Stomach smooth muscle (tissue), 2 donors: Measurements from ENCODE around the gene REPS2.

ENCODE experiments used
- H3K27ac ChIP-seq: one replicate; pipeline ENCODE4 v1.7.0; 2013; ENCODE audit warnings: mild to moderate bottlenecking, low read length, inconsistent platforms
- H3K27me3 ChIP-seq, 2 donors: one replicate each; pipeline ENCODE4 v1.7.0; 2013; ENCODE audit warnings: low read length in 2 of 2; ENCODE audit not compliant: insufficient read depth in 2 of 2, control insufficient read depth in 1 of 2
- H3K36me3 ChIP-seq, 2 donors: one replicate each; pipeline ENCODE4 v1.7.0; 2013; ENCODE audit warnings: low read length in 2 of 2; ENCODE audit not compliant: control insufficient read depth in 2 of 2, insufficient read depth in 2 of 2
- H3K4me1 ChIP-seq: one replicate; pipeline ENCODE4 v1.7.0; 2013; ENCODE audit warnings: low read length; ENCODE audit not compliant: control insufficient read depth, insufficient read depth
- H3K4me3 ChIP-seq, 2 donors: one replicate each; pipeline ENCODE4 v1.7.0; 2013; ENCODE audit warnings: low read length in 2 of 2
- H3K9ac ChIP-seq, 2 donors: one replicate each; pipeline ENCODE4 v1.7.0; 2013; ENCODE audit warnings: low read length in 2 of 2, mild to moderate bottlenecking in 1 of 2
- H3K9me3 ChIP-seq, 2 donors: one replicate each; pipeline ENCODE4 v1.7.0; 2013; ENCODE audit warnings: low read length in 2 of 2; ENCODE audit not compliant: control insufficient read depth in 2 of 2
- donor health status: healthy.
- donor health status: Pancreatic carcinoma.

REPS2 gene

GRCh38 chrX:17052210-17052609, 105.8 kb downstream of the REPS2 start:
- Histone ChIP-seq H3K9ac (no peak overlapping the region), H3K27ac (no peak overlapping the region), H3K36me3 (no peaks in the 10 kb centered on the region), H3K4me1 (no peaks in the 10 kb centered on the region), H3K9me3 (no peaks in the 10 kb centered on the region), H3K4me3 (no peak overlapping the region), H3K27me3 (peaks cover 0 to 2% of the 10 kb centered on the region in 2 donors)

GRCh38 chrX:17052793-17053192, 106.3 kb downstream of the REPS2 start:
- Histone ChIP-seq H3K4me1 (no peaks in the 10 kb centered on the region), H3K27me3 (peaks cover 0 to 2% of the 10 kb centered on the region in 2 donors), H3K27ac (no peak overlapping the region), H3K4me3 (no peak overlapping the region), H3K36me3 (no peaks in the 10 kb centered on the region), H3K9ac (no peak overlapping the region), H3K9me3 (no peaks in the 10 kb centered on the region)

GRCh38 chrX:17053502-17053901, 107.0 kb downstream of the REPS2 start:
- H3K27ac ChIP-seq = no peak overlapping the region
- H3K4me1 ChIP-seq = no peaks in the 10 kb centered on the region
- H3K36me3 ChIP-seq = no peaks in the 10 kb centered on the region
- no peak overlapping the region for H3K9ac ChIP-seq
- H3K27me3 ChIP-seq = peaks cover 0 to 2% of the 10 kb centered on the region in 2 donors
- no peak overlapping the region for H3K4me3 ChIP-seq
- H3K9me3 ChIP-seq = no peaks in the 10 kb centered on the region

GRCh38 chrX:17056868-17057608, 110.6 kb downstream of the REPS2 start:
- Histone ChIP-seq H3K36me3 (no peaks in the 10 kb centered on the region), H3K9ac (no peak overlapping the region), H3K4me3 (no peak overlapping the region), H3K27ac (no peak overlapping the region), H3K27me3 (peaks cover 0 to 4% of the 10 kb centered on the region in 2 donors), H3K4me1 (no peaks in the 10 kb centered on the region), H3K9me3 (no peaks in the 10 kb centered on the region)

- H3K4me1 ChIP-seq = no peaks in the 10 kb centered on the region
- no peak overlapping the region for H3K9ac ChIP-seq
- no peak overlapping the region for H3K4me3 ChIP-seq
- no peaks in the 10 kb centered on the region for H3K9me3 ChIP-seq
- H3K36me3 ChIP-seq = no peaks in the 10 kb centered on the region
- H3K27ac ChIP-seq = no peak overlapping the region
- peaks cover 0 to 4% of the 10 kb centered on the region in 2 donors for H3K27me3 ChIP-seq
These were observed 115.6 kb downstream of the REPS2 start for GRCh38 chrX:17062065-17062464.

GRCh38 chrX:17065100-17065499, 118.6 kb downstream of the REPS2 start:
- Histone ChIP-seq H3K4me1 (no peaks in the 10 kb centered on the region), H3K9ac (no peak overlapping the region), H3K4me3 (no peak overlapping the region), H3K27ac (no peak overlapping the region), H3K27me3 (peaks cover 0 to 4% of the 10 kb centered on the region in 2 donors), H3K36me3 (no peaks in the 10 kb centered on the region), H3K9me3 (no peaks in the 10 kb centered on the region)

GRCh38 chrX:17067534-17067933, 121.1 kb downstream of the REPS2 start:
- Histone ChIP-seq H3K36me3 (no peaks in the 10 kb centered on the region), H3K9me3 (no peaks in the 10 kb centered on the region), H3K27me3 (no peaks in the 10 kb centered on the region), H3K27ac (no peak overlapping the region), H3K9ac (no peak overlapping the region), H3K4me1 (no peaks in the 10 kb centered on the region), H3K4me3 (no peak overlapping the region)

- no peaks in the 10 kb centered on the region for H3K9me3 ChIP-seq
- no peaks in the 10 kb centered on the region for H3K27me3 ChIP-seq
- no peak overlapping the region for H3K4me3 ChIP-seq
- H3K4me1 ChIP-seq = no peaks in the 10 kb centered on the region
- no peaks in the 10 kb centered on the region for H3K36me3 ChIP-seq
- no peak overlapping the region for H3K27ac ChIP-seq
- no peak overlapping the region for H3K9ac ChIP-seq
These were observed 125.8 kb downstream of the REPS2 start for GRCh38 chrX:17072301-17072700.

GRCh38 chrX:17072721-17073230, 126.3 kb downstream of the REPS2 start:
- no peak overlapping the region for H3K4me3 ChIP-seq
- no peaks in the 10 kb centered on the region for H3K27me3 ChIP-seq
- no peaks in the 10 kb centered on the region for H3K9me3 ChIP-seq
- H3K27ac ChIP-seq = no peak overlapping the region
- H3K4me1 ChIP-seq = peaks cover 3% of the 10 kb centered on the region
- H3K36me3 ChIP-seq = no peaks in the 10 kb centered on the region
- H3K9ac ChIP-seq = no peak overlapping the region

- H3K9ac ChIP-seq = no peak overlapping the region
- H3K27ac ChIP-seq = no peak overlapping the region
- no peaks in the 10 kb centered on the region for H3K36me3 ChIP-seq
- H3K27me3 ChIP-seq = no peaks in the 10 kb centered on the region
- H3K9me3 ChIP-seq = no peaks in the 10 kb centered on the region
- H3K4me1 ChIP-seq = peaks cover 5% of the 10 kb centered on the region
- H3K4me3 ChIP-seq = no peak overlapping the region
These were observed 128.5 kb downstream of the REPS2 start for GRCh38 chrX:17075004-17075403.

GRCh38 chrX:17077361-17077760, 130.9 kb downstream of the REPS2 start:
- H3K4me3 ChIP-seq = no peak overlapping the region
- H3K4me1 ChIP-seq = peaks cover 5% of the 10 kb centered on the region
- H3K9me3 ChIP-seq = no peaks in the 10 kb centered on the region
- no peak overlapping the region for H3K27ac ChIP-seq
- H3K9ac ChIP-seq = no peak overlapping the region
- H3K36me3 ChIP-seq = no peaks in the 10 kb centered on the region
- peaks cover 0 to 5% of the 10 kb centered on the region in 2 donors for H3K27me3 ChIP-seq
